Measurements from ENCODE around the gene NPR1. TPM values are rescaled to one million over a fixed set of nuclear protein-coding genes. Genes with fewer than 3 reads are reported as not detected.
"Not testable (repeated sequence)": the region's sequence is repeated elsewhere in the genome, so short reads cannot be mapped to it uniquely, and the experiment has no call there.

The NPR1 gene
- polyA plus RNA-seq, 1 donor, result 12.7 TPM

DNA sequence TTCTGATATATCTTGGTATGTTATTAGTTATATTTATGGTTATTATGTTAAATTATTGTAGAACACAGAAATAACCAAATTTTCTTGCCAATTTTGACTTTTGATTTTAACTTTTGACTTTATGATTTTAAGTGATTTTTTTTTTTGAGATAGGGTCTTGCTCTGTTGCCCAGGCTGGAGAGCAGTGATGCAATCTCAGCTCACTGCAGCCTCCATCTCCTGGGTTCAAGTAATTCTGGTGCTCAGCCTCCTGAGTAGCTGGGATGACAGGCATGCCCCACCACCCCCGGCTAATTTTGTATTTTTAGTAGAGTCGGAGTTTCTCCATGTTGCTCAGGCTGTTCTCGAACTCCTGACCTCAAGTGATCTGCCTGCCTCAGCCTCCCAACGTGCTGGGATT, 46.1 kb downstream of the NPR1 start:
- not testable (repeated sequence) for DNase-seq (ENCODE audit: low read depth)

DNA sequence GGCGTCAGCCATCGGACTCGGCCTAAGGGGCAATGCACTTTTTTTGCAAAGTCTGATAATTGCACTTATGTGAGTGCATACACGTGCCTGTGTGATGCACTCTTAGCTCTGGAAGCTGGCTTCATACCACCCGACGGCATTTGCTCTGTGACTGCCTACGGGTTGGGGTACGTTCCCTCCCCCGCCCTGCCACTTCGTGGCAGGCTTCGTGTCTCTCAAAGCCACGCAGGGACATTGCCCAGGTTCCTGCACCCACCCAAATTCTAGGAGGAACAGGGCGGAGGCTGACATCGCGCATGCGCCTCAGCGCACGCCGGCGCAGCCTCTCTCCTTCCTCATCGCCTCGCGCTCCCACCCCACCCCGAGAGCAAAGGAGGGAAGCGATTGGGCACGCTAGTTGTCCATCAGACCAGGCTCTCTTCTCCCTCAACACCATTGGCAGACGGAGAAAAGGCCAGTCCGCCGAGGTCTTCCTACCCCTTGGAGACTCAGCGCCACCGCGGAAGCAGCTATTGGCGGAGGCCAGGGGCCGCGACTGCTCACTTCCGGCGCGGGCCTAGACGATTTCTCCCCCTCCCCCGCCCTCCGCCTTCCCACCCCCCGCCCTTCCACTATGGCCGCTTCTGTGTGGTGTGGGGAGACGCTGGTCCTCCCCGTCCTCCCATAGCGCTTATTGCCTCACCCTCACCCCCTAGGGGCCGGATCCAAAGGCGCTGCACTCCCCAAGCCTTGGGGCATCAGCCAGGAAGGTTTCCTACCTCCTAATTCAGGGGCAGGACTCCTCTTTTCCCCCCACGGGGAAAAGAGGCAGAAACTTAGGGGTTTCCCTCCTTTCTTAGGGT, 49.2 kb downstream of the NPR1 start, which contains the start of gene INTS3:
Gene INTS3 (plus strand): TSS at position 588 of the 842 bp plus-strand sequence. CDS start 585 bp downstream, outside the sequence.
- DNase-seq (ENCODE audit: low read depth), result peak; percentile 100

DNA sequence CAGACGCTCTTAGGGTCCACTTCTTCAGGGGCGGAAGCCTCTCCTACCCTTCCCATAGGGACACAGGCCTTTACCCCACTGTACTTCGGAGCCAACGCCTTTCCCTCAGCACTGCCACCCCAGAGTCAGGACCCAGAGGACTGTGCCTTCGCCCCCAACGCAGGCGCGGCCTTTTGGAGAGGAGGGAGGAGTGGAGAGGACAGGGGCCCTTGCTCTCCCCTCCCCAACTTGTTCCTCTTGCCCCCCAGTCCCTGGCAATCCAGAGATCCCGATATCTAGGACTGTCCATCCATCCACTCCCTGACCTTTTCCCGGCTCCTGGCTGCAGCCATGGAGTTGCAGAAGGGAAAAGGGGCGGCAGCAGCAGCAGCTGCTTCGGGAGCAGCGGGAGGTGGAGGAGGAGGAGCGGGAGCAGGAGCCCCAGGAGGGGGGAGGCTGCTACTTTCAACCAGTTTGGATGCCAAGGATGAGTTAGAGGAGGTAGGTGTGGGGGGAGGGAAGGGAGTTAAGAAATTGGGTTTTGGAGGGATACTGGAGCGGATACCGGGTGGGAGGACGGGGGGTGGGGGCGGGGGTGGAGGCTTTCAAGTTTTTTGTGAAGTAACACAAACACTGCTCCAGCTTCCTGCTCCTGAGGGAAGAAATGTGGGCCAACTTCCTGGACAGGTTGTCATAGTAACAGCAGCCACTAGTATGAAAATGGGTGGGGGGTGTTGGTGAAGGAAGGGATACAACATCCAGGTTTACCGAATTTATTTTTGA, 50.0 kb downstream of the NPR1 start:
- DNase-seq (ENCODE audit: low read depth), result no peak

DNA sequence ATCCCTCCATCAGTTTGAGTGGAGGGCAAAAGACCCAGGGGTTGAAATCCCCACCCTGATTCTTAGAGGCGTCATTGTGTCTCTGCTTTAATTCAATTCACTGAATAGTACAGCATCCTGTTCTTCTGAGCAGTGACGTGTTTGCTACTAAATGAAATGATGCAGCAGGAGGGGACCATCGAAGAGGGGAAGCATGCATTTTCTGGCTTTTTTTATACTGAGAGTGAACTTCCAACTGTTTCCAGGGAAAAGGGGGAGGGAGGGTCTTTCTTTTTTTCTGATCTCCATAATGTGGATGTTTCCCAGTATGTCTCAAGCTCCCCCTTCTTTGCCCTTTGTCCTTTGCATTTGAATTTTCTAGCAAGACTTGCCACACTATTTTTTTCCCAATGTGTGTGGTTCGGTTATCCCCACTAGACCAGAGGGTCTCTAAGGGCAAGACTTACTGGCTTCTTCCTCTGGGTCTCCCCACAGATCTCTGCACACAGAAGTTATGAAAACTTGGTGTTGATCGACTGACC, 52.0 kb downstream of the NPR1 start:
- no peak for DNase-seq (ENCODE audit: low read depth)

DNA sequence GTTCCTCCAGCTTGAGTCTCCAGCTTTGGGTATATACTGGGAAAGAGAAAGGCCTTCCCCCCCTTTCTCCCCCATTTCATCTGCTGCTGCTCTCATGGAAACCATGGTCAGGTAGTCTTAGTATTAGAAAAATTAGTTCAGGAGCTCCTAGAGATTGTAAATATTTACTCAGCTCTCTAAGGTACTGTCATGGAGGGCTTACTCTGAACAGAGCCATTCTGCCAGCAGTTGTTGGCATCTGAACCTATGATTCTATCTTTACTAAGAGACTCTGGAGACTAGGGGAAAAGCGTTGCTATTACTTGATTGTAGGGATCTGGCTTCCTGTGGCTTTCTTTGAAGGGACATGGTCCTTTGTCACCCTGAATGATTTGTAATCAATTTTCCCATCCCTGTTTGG, 55.5 kb downstream of the NPR1 start:
- no peak for DNase-seq (ENCODE audit: low read depth)

DNA sequence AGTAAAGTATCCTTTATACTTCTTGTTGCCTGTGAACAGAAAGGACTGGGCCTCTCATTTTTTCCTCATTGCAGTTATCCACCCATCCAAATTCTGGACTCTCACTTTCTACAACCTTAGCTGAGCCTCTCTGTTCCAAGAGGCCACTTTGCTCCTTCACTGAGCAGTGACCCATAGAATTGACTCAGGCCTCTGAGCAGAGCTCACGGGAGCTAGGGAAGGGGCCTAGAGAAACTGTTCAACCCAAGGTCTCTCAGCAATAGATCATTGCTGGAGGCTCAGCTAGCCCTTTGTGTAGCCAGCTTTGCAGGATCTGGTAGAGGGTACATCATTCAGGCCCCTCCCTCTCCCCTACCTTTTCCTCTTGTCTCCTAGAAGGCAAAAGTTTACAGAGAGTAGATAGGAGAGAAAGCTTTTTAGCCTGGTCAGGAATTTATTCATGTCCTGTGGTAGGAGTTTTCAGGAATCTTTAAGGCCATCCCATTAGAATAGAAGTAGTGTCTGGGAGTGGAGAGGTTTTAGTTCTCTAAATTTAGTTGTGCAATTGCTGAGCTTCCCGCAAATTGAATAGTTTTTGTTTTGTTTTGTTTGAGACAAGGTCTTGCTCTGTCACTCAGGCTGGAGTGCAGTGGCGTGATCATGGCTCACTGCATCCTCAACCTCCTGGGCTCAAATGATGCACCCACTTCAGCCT, 56.1 kb downstream of the NPR1 start:
- DNase-seq (ENCODE audit: low read depth), result no peak

DNA sequence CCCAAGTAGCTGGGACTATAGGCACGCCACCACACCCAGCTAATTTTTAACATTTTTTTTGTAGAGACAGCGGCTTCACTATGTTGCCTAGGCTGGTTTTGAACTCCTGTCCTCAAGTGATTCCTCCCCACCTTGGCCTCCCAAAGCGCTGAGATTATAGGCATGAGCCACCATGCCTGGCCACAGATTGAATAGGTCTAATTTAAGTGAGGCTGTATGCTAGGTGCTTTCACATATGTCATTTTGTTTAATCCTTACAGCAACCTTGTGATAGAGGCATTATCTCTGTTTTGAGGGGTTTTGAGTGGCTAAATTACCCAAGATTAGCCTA, 56.6 kb downstream of the NPR1 start:
- no peak for DNase-seq (ENCODE audit: low read depth)

DNA sequence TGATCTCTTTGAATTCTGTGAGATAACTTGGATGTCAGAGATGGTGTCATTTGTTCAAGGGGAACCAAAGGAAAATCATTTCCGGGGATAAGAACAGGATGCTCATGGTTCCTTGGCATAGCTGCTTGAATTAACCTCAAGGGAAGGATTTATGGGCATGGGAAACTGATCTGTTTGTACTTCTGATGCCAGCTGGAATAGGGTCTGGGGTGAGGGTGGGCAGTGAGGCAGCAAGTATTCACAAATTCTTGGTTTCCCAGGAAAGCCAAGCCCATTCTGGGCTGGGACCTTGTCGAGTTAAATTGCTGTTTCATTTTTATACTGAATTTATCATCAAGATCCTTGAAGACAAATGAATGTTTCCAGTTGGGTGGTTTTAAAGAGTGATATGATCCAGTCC, 63.5 kb downstream of the NPR1 start:
- no peak for DNase-seq (ENCODE audit: low read depth)

DNA sequence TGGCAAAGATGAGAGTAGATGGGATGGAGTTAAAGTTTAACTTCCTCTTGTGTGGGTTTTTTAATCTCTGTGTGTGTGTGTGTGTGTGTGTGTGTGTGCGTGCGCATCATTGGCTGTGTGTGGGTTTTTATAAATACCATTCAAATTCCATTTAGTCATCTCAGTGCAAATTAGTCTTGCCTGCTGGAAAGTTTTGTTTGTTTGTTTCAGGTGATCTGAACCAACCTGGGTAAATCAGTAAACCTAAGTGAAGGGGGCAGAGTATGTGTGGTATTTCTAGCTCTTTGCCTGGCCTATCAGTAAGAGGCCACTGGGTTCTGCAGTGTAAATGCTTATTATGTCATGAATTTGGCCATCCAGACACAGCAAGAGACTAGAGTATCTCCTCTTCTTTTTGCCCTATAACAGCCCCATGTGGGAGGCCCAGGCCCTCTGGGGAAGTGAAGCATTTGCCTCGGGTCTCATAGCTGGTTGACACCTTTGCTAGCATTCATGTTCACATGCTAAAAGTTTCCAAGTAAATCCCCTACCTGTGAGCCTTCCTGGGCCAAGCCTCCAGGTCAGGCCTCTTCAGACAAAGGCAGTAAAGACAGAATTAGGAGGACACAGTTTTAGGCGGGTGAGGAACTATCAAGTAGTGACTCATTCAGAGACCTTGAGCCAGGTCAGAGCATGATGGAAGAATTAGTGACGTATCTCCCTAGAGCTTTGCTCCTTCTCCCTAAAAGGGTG, 64.1 kb downstream of the NPR1 start:
- DNase-seq (ENCODE audit: low read depth), result no peak

Other genes starting within 250 kb of the NPR1 start
- gene S100A7, start 218.0 kb upstream of the NPR1 start, polyA plus RNA-seq (ENCODE audit: insufficient read length), result not detected
- gene S100A6, start 142.7 kb upstream of the NPR1 start, polyA plus RNA-seq (ENCODE audit: insufficient read length), result 191 TPM
- 0.27 TPM for gene S100A5, start 137.8 kb upstream of the NPR1 start, polyA plus RNA-seq (ENCODE audit: insufficient read length)
- gene S100A4, start 132.9 kb upstream of the NPR1 start, polyA plus RNA-seq (ENCODE audit: insufficient read length), result 188 TPM
- 0.77 TPM for gene S100A3, start 129.4 kb upstream of the NPR1 start, polyA plus RNA-seq (ENCODE audit: insufficient read length)
- gene S100A2, start 112.8 kb upstream of the NPR1 start, polyA plus RNA-seq (ENCODE audit: insufficient read length), result 2.0 TPM
- gene S100A16, start 65.6 kb upstream of the NPR1 start, polyA plus RNA-seq (ENCODE audit: insufficient read length), result 43.0 TPM
- gene S100A14, start 62.4 kb upstream of the NPR1 start, polyA plus RNA-seq (ENCODE audit: insufficient read length), result 0.18 TPM
- 74.0 TPM for gene S100A13, start 51.2 kb upstream of the NPR1 start, polyA plus RNA-seq (ENCODE audit: insufficient read length)
- gene S100A1, start 50.3 kb upstream of the NPR1 start, polyA plus RNA-seq (ENCODE audit: insufficient read length), result 8.1 TPM
- gene CHTOP, start 44.6 kb upstream of the NPR1 start, polyA plus RNA-seq (ENCODE audit: insufficient read length), result 98.0 TPM
- gene SNAPIN, start 20.0 kb upstream of the NPR1 start, polyA plus RNA-seq (ENCODE audit: insufficient read length), result 50.7 TPM
- 159 TPM for gene ILF2, start 7.7 kb upstream of the NPR1 start, polyA plus RNA-seq (ENCODE audit: insufficient read length)
- 39.2 TPM for gene INTS3, start 49.4 kb downstream of the NPR1 start, polyA plus RNA-seq (ENCODE audit: insufficient read length)
- gene SLC27A3, start 96.7 kb downstream of the NPR1 start, polyA plus RNA-seq (ENCODE audit: insufficient read length), result 18.1 TPM
- gene GATAD2B, start 244.3 kb downstream of the NPR1 start, polyA plus RNA-seq (ENCODE audit: insufficient read length), result 18.1 TPM